NCI-H1417 (cell line): ENCODE data around the gene BTBD16.

Experiments
- DNase-seq, 3 experiments: peaks; one replicate each; lab custom pipeline; 2025; lab: John Stamatoyannopoulos, UW

Gene BTBD16

GRCh38 chr10:122373721-122374120 is 102.6 kb downstream of the BTBD16 start:
- DNase-seq, result no peak

- DNase-seq, result peak; percentile 92 to 93 (median 92)
These were observed 103.3 kb downstream of the BTBD16 start, which contains the start of gene PLEKHA1 for GRCh38 chr10:122374237-122374858. Gene PLEKHA1, plus strand, starts transcription at chr10:122374708. Its CDS starts 18,493 bp downstream, at chr10:122393201.

GRCh38 chr10:122374859-122375678 is 104.0 kb downstream of the BTBD16 start:
- DNase-seq, result peak; percentile 49 to 86 (median 82)

GRCh38 chr10:122375679-122376160 is 104.6 kb downstream of the BTBD16 start:
- peak in 1 of 3 experiments; percentile 1 for DNase-seq

GRCh38 chr10:122376364-122376961 is 105.4 kb downstream of the BTBD16 start:
- DNase-seq, result no peak

DNA sequence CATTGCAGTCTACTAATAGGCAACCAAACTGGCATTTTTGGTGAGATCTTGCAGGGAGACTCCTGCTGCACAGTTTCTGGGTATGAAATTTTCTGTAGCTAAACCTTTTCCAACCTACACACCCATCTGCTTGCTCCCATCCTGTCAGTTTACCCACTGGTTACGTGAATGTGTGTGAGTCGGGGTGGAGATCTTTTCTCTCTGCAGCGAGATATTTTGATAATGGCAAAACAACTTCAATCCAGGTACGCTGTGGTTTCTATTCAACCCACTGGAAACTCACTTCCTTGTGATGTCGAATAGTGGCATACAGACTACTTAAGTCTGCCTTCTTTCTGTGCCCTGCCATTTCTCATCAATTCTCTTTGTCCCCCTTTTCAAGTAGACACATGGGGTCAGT is 107.9 kb downstream of the BTBD16 start:
- no peak for DNase-seq

DNA sequence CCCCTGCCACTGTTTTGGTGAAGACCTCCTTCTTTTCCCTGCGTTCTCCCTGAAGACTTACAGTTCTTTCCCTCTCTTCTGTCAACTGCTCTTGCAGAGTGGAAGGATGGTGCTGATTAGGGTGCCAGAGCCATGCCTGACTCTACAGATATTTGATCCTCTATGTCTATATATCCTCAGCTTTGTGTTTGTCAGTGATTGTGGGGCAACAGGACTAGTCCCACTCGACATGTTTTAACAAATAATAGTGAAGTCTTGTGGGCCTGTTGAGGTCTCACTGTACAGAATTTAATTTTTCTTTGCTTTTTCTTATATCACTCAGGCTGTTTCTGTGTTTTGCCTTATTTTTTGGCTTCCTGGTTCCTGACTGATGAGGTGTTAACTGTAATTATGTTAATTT is 108.4 kb downstream of the BTBD16 start:
- DNase-seq, result no peak

GRCh38 chr10:122380703-122381102 is 109.6 kb downstream of the BTBD16 start:
- DNase-seq, result no peak

DNA sequence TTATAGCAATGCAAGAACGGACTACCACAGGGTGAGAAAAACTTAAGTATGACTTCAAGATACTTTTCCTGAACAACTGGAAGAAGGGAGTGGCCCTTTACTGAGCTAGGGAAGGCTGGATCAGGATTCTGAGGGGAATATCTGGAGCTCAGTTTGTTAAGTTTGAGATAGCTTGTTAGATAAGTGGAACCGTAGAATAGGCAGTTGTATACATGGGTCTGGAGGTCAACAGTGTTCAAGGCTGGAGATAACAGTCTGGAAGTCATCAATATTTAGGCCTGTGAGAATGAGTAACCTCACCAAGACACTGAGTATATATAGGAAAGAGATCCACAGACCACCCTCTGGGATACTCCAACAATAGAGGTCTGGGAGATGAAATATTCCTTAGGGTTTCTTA is 110.6 kb downstream of the BTBD16 start:
- no peak for DNase-seq

DNA sequence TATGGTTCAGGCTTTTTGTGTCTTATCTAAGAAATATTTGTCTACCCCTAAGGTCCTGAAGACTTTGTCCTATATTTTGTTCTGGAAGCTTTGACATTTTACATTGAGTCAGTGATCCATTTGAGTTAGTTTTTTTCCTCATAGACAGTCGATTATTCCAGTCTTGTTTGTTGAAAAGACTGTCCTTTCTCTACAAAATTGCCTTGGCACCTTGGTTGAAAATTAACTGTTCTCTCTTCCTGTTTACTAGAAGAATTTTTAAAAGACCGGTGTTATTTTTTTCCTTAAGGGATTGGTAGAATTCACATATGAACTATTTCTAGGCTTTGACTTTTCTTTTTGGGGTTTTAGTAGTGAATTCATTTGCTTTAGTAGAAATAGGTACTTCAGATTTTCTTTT is 115.4 kb downstream of the BTBD16 start:
- no peak for DNase-seq

DNA sequence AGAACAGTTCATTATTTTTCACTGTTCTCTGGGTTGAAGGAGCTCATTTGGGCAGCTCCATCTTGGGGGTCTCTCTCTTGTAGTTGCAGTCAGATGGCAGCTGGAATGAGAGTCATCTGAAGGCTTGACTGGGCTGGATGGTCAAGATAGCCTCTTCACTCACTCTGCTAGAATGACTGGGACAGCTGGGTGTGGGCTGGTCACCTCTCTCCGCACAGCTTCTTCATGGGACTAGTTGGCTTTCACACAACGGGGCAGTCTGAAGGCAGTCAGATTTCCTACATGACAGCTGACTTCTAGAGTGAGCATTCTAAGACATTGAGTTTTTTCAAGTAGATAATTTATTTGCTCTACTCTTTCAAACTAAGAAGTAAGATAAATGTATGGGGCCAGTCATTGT is 116.5 kb downstream of the BTBD16 start:
- DNase-seq, result no peak
